T-helper 1 cell (primary cell): ENCODE measurements around the gene FUT2.
A peak's percentile ranks its signal among the peaks of the same experiment; 100 is the strongest.
"Not testable (repeated sequence)": the region's sequence is repeated elsewhere in the genome, so short reads cannot be mapped to it uniquely, and the experiment has no call there.

Experiments used
- DNase-seq, 5 donors: peaks; one replicate each; pipeline ENCODE4 v3.0.0-alpha.2; 2012 to 2020

FUT2 gene

GRCh38 chr19:48708471-48708870 lies 12.7 kb downstream of the FUT2 start:
- DNase-seq, result no peak

GRCh38 chr19:48711106-48711662 lies 15.4 kb downstream of the FUT2 start:
- no peak for DNase-seq

- no peak for DNase-seq
Measured at GRCh38 chr19:48713041-48713863, 17.5 kb downstream of the FUT2 start.

GRCh38 chr19:48713864-48714755 lies 18.3 kb downstream of the FUT2 start:
- DNase-seq, result peak; percentile 93 to 99 (median 96)

- DNase-seq, result no peak
Measured at GRCh38 chr19:48714759-48715675, 19.2 kb downstream of the FUT2 start.

GRCh38 chr19:48715681-48716171 lies 20.0 kb downstream of the FUT2 start:
- no peak for DNase-seq

- DNase-seq, result no peak
Measured at GRCh38 chr19:48716562-48717291, 21.0 kb downstream of the FUT2 start.

GRCh38 chr19:48718106-48718505 lies 22.3 kb downstream of the FUT2 start:
- DNase-seq, result not testable (repeated sequence)

GRCh38 chr19:48718711-48719231 lies 23.0 kb downstream of the FUT2 start:
- no peak for DNase-seq

- DNase-seq, result no peak
Measured at GRCh38 chr19:48719263-48720171, 23.7 kb downstream of the FUT2 start, which contains the start of gene MAMSTR. Gene MAMSTR, minus strand, starts transcription at chr19:48719725. Its CDS starts 694 bp downstream, at chr19:48719031.

GRCh38 chr19:48720251-48720612 lies 24.5 kb downstream of the FUT2 start:
- no peak for DNase-seq

- peak; percentile 76 to 96 (median 87) for DNase-seq
Measured at GRCh38 chr19:48720613-48721296, 25.0 kb downstream of the FUT2 start.

- DNase-seq, result no peak
Measured at GRCh38 chr19:48722196-48722708, 26.5 kb downstream of the FUT2 start.

- peak in 2 of 5 donors; percentile 34 to 67 for DNase-seq
Measured at GRCh38 chr19:48724796-48725753, 29.3 kb downstream of the FUT2 start.

GRCh38 chr19:48726556-48726955 lies 30.8 kb downstream of the FUT2 start:
- DNase-seq, result peak in 1 of 5 donors; percentile 87

GRCh38 chr19:48728911-48729664 lies 33.3 kb downstream of the FUT2 start:
- no peak for DNase-seq

GRCh38 chr19:48731452-48731851 lies 35.7 kb downstream of the FUT2 start:
- no peak for DNase-seq
